LHCN-M2 (cell line): ENCODE results near the gene NEK4. TPM values are rescaled to one million over a fixed set of nuclear protein-coding genes. Genes with fewer than 3 reads are reported as not detected.
"Not testable (repeated sequence)": the region's sequence is repeated elsewhere in the genome, so short reads cannot be mapped to it uniquely, and the experiment has no call there.

Experiments used
- DNase-seq: peaks from one replicate; pipeline ENCODE4 v3.0.0-alpha.2; 2012; ENCODE audit warnings: low read depth
- total RNA-seq: library from RNA; depleted of rRNA; stranded (reverse); fragments of >200 nt; gene quantifications from 2 replicates; pipeline ENCODE4 v1.2.3, GENCODE V29; 2014

The NEK4 gene
- total RNA-seq, 1 experiment from 2014 or later: 20.4 TPM

- no peak for DNase-seq
Measured at GRCh38 chr3:52779011-52779836, 8.5 kb upstream of the NEK4 start.

- no peak for DNase-seq
Measured at GRCh38 chr3:52777959-52778805, 7.4 kb upstream of the NEK4 start.

GRCh38 chr3:52777127-52777958 lies 6.6 kb upstream of the NEK4 start, which contains the start of gene ITIH1:
Gene ITIH1, plus strand, starts transcription at chr3:52777599. Its CDS starts 17 bp downstream, at chr3:52777616.
- no peak for DNase-seq

GRCh38 chr3:52776486-52776885 lies 5.7 kb upstream of the NEK4 start:
- DNase-seq: not testable (repeated sequence)

GRCh38 chr3:52775877-52776276 lies 5.1 kb upstream of the NEK4 start:
- no peak for DNase-seq

- no peak for DNase-seq
Measured at GRCh38 chr3:52774901-52775864, 4.4 kb upstream of the NEK4 start.

GRCh38 chr3:52774066-52774713 lies 3.5 kb upstream of the NEK4 start:
- no peak for DNase-seq

- DNase-seq: no peak
Measured at GRCh38 chr3:52773361-52774065, 2.8 kb upstream of the NEK4 start.

- DNase-seq: no peak
Measured at GRCh38 chr3:52771702-52772101, 962 bp upstream of the NEK4 start.

GRCh38 chr3:52771334-52771681 lies 568 bp upstream of the NEK4 start:
- no peak for DNase-seq

GRCh38 chr3:52769786-52770455 lies 819 bp downstream of the NEK4 start:
- peak; percentile 9 for DNase-seq

GRCh38 chr3:52763466-52763865 lies 7.3 kb downstream of the NEK4 start:
- peak; percentile 53 for DNase-seq

- DNase-seq: peak; percentile 31
Measured at GRCh38 chr3:52756141-52756540, 14.6 kb downstream of the NEK4 start.

- DNase-seq: no peak
Measured at GRCh38 chr3:52754373-52754772, 16.4 kb downstream of the NEK4 start.

GRCh38 chr3:52752045-52752660 lies 18.6 kb downstream of the NEK4 start:
- no peak for DNase-seq

- no peak for DNase-seq
Measured at GRCh38 chr3:52743721-52744120, 27.0 kb downstream of the NEK4 start.

GRCh38 chr3:52743152-52743551 lies 27.6 kb downstream of the NEK4 start:
- DNase-seq: no peak

GRCh38 chr3:52742418-52743041 lies 28.2 kb downstream of the NEK4 start:
- peak; percentile 17 for DNase-seq
